NCI-H82 (cell line): Measurements from ENCODE around the gene PPP1R13B.
A peak's percentile ranks its signal among the peaks of the same experiment; 100 is the strongest.
"Not testable (repeated sequence)": the region's sequence is repeated elsewhere in the genome, so short reads cannot be mapped to it uniquely, and the experiment has no call there.

Experiments used
- DNase-seq: peaks from one replicate; lab custom pipeline; 2025; lab: John Stamatoyannopoulos, UW

Gene PPP1R13B

GRCh38 chr14:103858063-103858781, 10.8 kb upstream of the PPP1R13B start:
- DNase-seq, result no peak

GRCh38 chr14:103857256-103857655, 9.9 kb upstream of the PPP1R13B start:
- DNase-seq, result no peak

GRCh38 chr14:103856607-103857006, 9.2 kb upstream of the PPP1R13B start:
- no peak for DNase-seq

GRCh38 chr14:103856105-103856504, 8.7 kb upstream of the PPP1R13B start:
- DNase-seq, result no peak

GRCh38 chr14:103855734-103856095, 8.3 kb upstream of the PPP1R13B start:
- DNase-seq, result no peak

- peak; percentile 68 for DNase-seq
Measured at GRCh38 chr14:103854822-103855733, 7.7 kb upstream of the PPP1R13B start.

- DNase-seq, result no peak
Measured at GRCh38 chr14:103854017-103854808, 6.8 kb upstream of the PPP1R13B start.

- no peak for DNase-seq
Measured at GRCh38 chr14:103849151-103849886, 1.9 kb upstream of the PPP1R13B start.

- no peak for DNase-seq
Measured at GRCh38 chr14:103848175-103849077, 1.1 kb upstream of the PPP1R13B start.

GRCh38 chr14:103846543-103847450, 578 bp downstream of the PPP1R13B start:
- peak; percentile 25 for DNase-seq

- no peak for DNase-seq
Measured at GRCh38 chr14:103846097-103846496, 1.3 kb downstream of the PPP1R13B start.

GRCh38 chr14:103845327-103845726, 2.0 kb downstream of the PPP1R13B start:
- DNase-seq, result no peak

GRCh38 chr14:103841265-103841664, 6.1 kb downstream of the PPP1R13B start:
- DNase-seq, result not testable (repeated sequence)

- DNase-seq, result no peak
Measured at GRCh38 chr14:103840014-103840413, 7.4 kb downstream of the PPP1R13B start.

GRCh38 chr14:103839579-103839978, 7.8 kb downstream of the PPP1R13B start:
- no peak for DNase-seq

- no peak for DNase-seq
Measured at GRCh38 chr14:103838117-103838516, 9.3 kb downstream of the PPP1R13B start.

- DNase-seq, result no peak
Measured at GRCh38 chr14:103836976-103837725, 10.2 kb downstream of the PPP1R13B start.

- DNase-seq, result no peak
Measured at GRCh38 chr14:103834956-103835355, 12.4 kb downstream of the PPP1R13B start.

- no peak for DNase-seq
Measured at GRCh38 chr14:103833711-103834110, 13.7 kb downstream of the PPP1R13B start.
